HG03432 (cell line): ENCODE measurements around the gene SFT2D1.

Source experiments
- ATAC-seq: cut with Tn5 transposase; IDR thresholded peaks from one replicate; pipeline ENCODE4 v1.9.1; 2021; ENCODE audit warnings: mild to moderate bottlenecking, moderate library complexity; ENCODE audit not compliant: unreplicated experiment

Gene SFT2D1

GRCh38 chr6:166335378-166336302 is 6.7 kb downstream of the SFT2D1 start:
- peak; percentile 53 for ATAC-seq

DNA sequence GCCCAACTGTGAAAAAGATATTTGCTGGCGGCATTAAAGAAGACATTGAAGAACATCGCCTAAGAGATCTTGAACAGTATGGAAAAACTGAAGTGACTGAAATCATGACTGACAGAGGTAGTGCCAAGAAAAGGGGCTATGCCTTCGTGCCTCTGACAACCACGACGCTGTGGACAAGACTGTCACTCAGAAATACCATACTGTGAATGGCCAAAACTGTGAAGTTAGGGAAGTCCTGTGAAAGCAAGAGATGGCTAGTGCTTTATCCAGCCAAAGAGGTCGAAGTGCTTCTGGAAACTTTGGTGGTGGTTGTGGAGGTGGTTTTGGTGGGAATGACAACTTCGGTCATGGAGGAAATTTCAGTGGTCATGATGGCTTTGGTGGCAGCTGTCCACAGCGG is 7.5 kb downstream of the SFT2D1 start:
- ATAC-seq: no peak

DNA sequence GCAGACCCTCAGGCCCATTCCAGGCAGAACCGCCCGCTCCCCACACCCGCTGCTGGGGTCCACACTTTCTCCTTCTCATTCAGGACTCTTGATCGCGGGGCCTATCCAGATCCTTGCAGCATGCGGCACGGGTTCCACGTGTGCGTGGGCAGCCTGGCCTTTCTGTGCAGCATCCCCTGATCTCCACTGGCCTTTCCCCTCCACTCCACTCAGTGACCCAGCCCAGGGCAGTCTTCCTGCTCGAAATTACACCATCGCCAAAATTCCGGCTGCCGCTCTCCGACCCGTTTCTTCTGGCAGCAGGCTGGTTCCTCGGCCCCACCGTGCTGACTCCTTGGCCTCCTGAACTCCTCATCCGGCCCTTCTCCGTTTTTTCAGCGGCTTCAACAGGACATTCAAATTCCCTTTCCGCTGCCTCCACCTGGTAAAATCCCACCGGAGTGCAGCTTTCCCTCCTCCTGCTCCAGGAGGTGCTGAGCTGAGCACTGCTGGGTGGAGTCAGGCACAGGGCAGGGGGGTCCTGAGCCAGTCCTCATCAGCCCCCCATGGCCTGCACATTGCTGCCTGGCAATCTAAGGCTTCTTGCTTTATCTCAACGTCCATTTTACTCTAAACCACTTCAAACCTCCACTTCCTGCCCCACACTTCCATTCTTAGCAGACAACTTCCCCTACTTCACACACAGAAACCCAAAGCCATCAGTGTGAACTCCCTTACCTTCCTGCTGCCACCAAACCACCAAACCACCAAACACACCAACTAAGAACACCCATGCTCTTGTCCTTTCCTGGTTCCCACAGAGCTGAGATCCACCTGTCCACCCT is 9.0 kb downstream of the SFT2D1 start:
- ATAC-seq: peak; percentile 75

DNA sequence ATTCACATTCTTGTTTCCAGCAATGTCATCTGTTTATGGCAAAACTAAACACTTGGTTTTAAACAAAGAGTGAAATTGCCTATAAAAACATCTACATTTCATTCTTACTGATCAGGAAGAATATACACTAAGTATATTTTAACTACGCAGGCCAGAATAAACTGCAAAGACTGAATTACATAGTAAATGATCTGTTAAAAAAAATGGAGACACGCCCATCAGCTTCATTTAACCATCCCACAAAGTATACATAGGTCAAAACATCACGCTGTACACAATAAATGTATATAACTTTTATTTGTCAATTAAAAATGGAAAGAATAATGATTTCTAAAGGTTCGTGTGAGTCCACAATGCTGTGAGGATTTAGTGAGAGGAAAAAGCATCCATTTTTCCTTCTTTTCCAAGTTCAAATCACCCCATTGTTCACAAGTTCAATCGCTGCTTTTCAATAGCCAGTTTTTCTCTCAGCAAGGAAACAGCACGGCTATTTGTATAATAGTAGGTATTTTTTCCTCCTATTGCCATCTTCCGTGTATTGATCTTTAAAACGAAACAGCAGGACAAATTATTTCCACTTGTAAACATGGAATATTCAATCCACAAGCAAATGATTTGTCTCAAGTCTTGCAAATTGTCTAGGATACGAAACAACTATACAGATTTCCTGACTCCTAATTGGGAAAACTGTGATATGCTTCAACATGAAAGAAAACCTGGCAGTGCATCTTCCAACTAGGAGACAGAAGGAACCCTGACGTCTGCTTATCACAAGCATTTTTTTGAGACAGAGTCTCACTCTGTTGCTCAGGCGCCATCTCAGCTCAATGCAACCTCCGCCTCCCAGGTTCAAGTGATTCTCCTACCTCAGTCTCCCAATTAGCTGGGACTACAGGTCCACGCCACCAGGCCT is 10.6 kb downstream of the SFT2D1 start:
- ATAC-seq: no peak

DNA sequence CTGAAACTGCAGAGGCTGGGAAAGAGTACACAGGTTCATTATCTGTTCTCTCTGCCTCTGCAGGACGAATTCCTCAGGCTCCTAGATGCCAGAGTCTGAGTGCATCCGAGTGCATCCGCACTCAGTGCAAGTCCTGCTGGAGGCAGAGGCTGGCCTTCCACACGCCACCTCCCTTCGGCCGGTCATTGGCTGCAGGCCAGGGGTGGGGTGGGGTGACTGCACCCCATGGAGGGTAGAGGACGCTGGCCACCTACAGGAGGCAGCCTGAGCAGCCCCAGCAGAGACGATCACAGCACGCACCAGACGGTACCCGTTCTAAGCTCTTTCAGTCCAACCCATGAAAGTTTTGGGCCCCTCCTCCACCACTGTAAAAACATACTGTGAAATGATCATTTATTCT is 11.7 kb downstream of the SFT2D1 start:
- no peak for ATAC-seq

DNA sequence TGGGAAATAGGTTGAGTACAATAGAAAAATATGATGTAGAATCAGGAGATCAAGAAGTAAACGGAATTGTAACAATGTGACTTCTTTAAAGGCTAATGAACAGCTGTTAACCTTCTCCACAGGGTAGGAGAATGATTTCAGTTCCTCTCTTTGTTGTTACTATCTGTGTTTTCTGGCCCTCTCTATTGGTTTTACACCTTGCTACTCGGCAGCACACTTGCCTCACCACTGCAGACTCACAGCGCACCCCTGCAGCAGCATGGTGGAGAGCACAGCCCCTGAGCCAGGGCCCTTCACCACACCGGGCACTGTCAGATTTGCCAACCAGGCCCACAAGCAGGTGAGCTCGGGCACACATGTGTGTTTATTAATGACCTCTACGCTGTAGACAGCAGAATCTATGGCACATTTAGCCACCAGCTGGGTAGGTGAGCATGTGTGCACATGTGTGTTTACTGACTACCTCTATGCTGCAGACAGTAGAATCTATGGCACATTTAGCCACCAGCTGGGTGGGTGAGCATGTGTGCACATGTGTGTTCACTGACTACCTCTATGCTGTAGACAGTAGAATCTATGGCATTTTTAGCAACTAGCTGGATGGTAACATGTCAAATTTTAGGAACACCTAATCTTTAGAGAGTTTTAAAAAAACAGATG is 16.8 kb downstream of the SFT2D1 start:
- peak; percentile 96 for ATAC-seq

DNA sequence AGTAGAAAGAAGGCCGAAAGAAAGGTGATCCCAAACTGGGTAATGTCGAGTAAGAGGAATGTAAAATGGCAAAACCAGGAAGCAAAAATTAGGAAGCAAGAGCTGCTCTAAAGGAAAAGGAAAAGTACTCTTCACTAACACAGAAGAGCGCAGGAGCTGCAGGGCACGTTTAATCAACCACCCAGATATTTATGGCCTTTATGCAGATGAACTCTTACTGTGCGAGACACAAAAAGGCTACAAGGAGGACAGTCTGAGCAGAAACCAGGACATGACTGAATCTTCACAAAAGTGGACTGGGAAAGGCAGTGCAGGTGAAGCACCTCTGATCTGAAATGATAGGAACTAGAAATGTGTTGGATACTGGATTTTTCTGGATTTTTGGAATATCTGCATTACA is 18.9 kb downstream of the SFT2D1 start:
- no peak for ATAC-seq

GRCh38 chr6:166318649-166319600 is 23.4 kb downstream of the SFT2D1 start:
- no peak for ATAC-seq

DNA sequence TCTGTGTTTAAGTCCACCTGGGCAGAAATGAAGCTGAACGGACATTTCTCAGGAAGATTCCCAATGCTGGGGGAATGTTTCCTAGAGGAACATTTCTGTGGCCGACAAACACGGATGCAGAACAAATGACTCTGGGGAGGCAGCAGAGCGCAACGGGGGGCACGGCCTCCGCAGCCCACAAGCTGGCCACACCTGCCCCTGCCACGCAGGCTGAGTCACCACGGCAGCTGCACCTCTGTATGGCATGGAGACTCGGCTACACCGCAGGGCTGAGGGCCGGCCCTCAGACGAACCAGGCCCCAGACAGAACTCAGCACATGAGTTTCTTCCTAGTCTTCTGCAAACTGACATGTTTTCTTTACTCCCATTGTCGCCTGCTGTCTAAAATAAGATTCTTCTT is 24.1 kb downstream of the SFT2D1 start:
- ATAC-seq: no peak

- no peak for ATAC-seq
These were observed 24.8 kb downstream of the SFT2D1 start for GRCh38 chr6:166317261-166318212.

GRCh38 chr6:166315436-166315835 is 26.9 kb downstream of the SFT2D1 start:
- ATAC-seq: no peak

DNA sequence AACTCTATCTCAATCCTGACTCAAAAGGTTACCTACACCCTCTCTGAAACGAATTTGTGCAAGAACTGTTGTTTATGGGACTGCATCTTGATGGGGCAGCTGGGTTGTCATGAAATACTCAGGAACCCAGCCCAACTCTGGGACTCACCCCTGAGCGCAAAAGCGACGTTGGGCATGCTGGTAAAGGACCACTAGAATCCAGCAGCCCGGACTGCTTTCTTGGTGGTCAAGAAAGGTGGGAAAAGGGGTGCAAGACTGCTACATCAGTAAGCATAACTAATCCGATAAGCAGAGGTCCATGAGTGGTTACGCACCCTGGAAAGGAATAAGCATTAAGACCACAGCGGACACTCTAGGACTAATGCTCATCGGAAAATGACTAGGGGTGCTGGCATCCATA is 27.9 kb downstream of the SFT2D1 start:
- no peak for ATAC-seq

- ATAC-seq: peak; percentile 77
These were observed 28.9 kb downstream of the SFT2D1 start for GRCh38 chr6:166313255-166314070.

DNA sequence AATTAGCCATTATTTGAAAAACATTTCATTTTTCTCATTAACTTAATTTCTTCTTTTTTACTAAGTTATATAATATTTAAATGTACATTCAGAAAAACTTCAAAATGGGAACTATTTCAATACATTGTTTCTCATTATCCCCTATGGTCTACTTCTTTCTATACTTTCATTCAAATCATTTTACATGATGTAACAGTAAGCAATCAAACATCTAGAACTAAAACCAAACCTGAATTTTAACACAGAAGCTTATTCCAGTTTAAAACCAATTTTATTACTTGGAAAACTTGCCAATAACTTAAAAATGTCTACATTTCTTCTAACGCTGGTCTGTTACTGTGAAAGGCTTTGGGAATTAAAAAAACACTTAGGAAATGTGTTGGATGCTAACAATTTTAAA is 29.5 kb downstream of the SFT2D1 start:
- no peak for ATAC-seq

- ATAC-seq: no peak
These were observed 31.7 kb downstream of the SFT2D1 start for GRCh38 chr6:166310634-166311033.

DNA sequence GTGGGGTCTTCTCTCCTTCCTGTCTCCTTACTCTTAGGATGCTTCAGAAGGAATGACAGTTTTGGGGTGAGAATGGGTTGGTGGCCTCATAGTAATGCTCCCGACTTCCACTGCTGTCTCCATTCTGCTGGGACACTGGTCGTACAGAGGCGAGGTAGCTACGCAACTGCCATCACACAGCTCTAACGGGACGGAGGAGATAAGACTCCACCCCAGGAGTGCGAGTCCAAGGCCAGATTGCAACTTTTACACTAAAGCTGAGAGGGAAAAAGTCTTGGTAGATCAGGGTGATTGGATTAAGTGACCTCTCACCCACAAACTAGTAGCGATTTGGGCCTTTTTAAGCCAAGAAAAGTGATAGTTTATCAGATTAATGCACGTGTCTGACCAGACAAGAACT is 32.4 kb downstream of the SFT2D1 start:
- no peak for ATAC-seq
